Activated B cell treated with CpG ODN at 0.5 μM for 24 hours (primary cell): ENCODE measurements around the gene UFSP1. TPM values are rescaled to one million over a fixed set of nuclear protein-coding genes. Genes with fewer than 3 reads are reported as not detected.

Experiments used
- ATAC-seq: fragments of 200-7000 bp; cut with Tn5 transposase; one replicate; pipeline ENCODE4 v1.10.0; 2021; ENCODE audit warnings: low read depth, mild to moderate bottlenecking, moderate library complexity
- CTCF ChIA-PET: fragments of 350-600 bp; sonication (Branson Sonifier 250); formaldehyde crosslinking; loops from one replicate; lab custom pipeline; 2021; ENCODE audit warnings: antibody characterized with exemption; lab: Charles Lee
- POLR2A ChIA-PET: fragments of 350-600 bp; sonication (Branson Sonifier 250); formaldehyde crosslinking; loops from one replicate; lab custom pipeline; 2021; ENCODE audit warnings: antibody characterized with exemption; lab: Charles Lee
- DNase-seq: peaks from one replicate; pipeline ENCODE4 v3.0.0; 2022
- H3K27ac Mint-ChIP-seq: one replicate; pipeline ENCODE4 v1.8.0; 2020; ENCODE audit warnings: mixed read lengths
- H3K27me3 Mint-ChIP-seq: one replicate; pipeline ENCODE4 v1.8.0; 2021; ENCODE audit warnings: mixed read lengths
- H3K36me3 Mint-ChIP-seq: one replicate; pipeline ENCODE4 v1.8.0; 2021; ENCODE audit warnings: low read depth, mixed read lengths
- H3K4me1 Mint-ChIP-seq: one replicate; pipeline ENCODE4 v1.8.0; 2021; ENCODE audit warnings: mixed read lengths
- H3K4me3 Mint-ChIP-seq: one replicate; pipeline ENCODE4 v1.8.0; 2020; ENCODE audit warnings: mild to moderate bottlenecking, mixed read lengths
- H3K9me3 Mint-ChIP-seq: one replicate; pipeline ENCODE4 v1.8.0; 2020; ENCODE audit warnings: mixed read lengths
- CTCF ChIP-seq: fragments of 200-600 bp; IDR thresholded peaks from one replicate; pipeline ENCODE4 v1.8.0; 2022; ENCODE audit warnings: antibody characterized with exemption, mild to moderate bottlenecking
- intact Hi-C: fragments of 100-400 bp; cut with micrococcal nuclease; formaldehyde crosslinking; loops from one replicate; pipeline ENCODE4 v1.15.1; 2024
- total RNA-seq: library from RNA; stranded (reverse); gene quantifications from 2 replicates; pipeline ENCODE4 v1.2.3, GENCODE V29; 2022

Gene UFSP1
- total RNA-seq, 1 donor from 2014 or later = 3.4 TPM

GRCh38 chr7:100839361-100839760 lies 50.2 kb downstream of the UFSP1 start:
- Mint-ChIP-seq H3K27ac (no peak overlapping the region), H3K9me3 (no peaks in the 10 kb centered on the region), H3K4me1 (peaks cover 17% of the 10 kb centered on the region), H3K4me3 (no peak overlapping the region), H3K27me3 (no peaks in the 10 kb centered on the region), H3K36me3 (no peaks in the 10 kb centered on the region)
- CTCF ChIA-PET = no interaction called here
- no peak for TF ChIP-seq CTCF
- POLR2A ChIA-PET = interaction anchor here (0.6 kb wide), 1 partner anchor 133 kb away, joined by 3 read pairs; the partner anchor contains the start of gene POP7
- no peak for DNase-seq
- ATAC-seq = no peak
- intact Hi-C loops = no loop called here

Other genes starting within 250 kb of the UFSP1 start
- gene TFR2, start 248.2 kb downstream of the UFSP1 start, total RNA-seq = 7.5 and 8.5 TPM in 2 replicates
- not detected in 2 replicates for gene ACTL6B, start 233.3 kb downstream of the UFSP1 start, total RNA-seq
- gene GNB2, start 216.0 kb downstream of the UFSP1 start, total RNA-seq = 129 and 132 TPM in 2 replicates
- 66.5 and 76.6 TPM in 2 replicates for gene GIGYF1, start 195.5 kb downstream of the UFSP1 start, total RNA-seq
- 21.5 and 21.7 TPM in 2 replicates for gene POP7, start 183.6 kb downstream of the UFSP1 start, total RNA-seq
- not detected in 2 replicates for gene EPO, start 169.2 kb downstream of the UFSP1 start, total RNA-seq
- gene ZAN, start 156.1 kb downstream of the UFSP1 start, total RNA-seq = not detected in 2 replicates
- gene EPHB4, start 62.2 kb downstream of the UFSP1 start, total RNA-seq = 2.5 and 4.1 TPM in 2 replicates
- 48.0 and 48.9 TPM in 2 replicates for gene SLC12A9, start 37.0 kb downstream of the UFSP1 start, total RNA-seq
- gene TRIP6, start 22.3 kb downstream of the UFSP1 start, total RNA-seq = 12.6 and 16.9 TPM in 2 replicates
- 229 and 244 TPM in 2 replicates for gene SRRT, start 14.6 kb downstream of the UFSP1 start, total RNA-seq
- 0.16 and 0.34 TPM in 2 replicates for gene ACHE, start 6.2 kb upstream of the UFSP1 start, total RNA-seq
- not detected in 2 replicates for gene MUC3A, start 59.8 kb upstream of the UFSP1 start, total RNA-seq
- not detected in 2 replicates for gene MUC12, start 79.8 kb upstream of the UFSP1 start, total RNA-seq
- gene MUC17, start 130.4 kb upstream of the UFSP1 start, total RNA-seq = not detected in 2 replicates
- gene TRIM56, start 195.8 kb upstream of the UFSP1 start, total RNA-seq = 53.0 and 57.5 TPM in 2 replicates
- gene SERPINE1, start 237.4 kb upstream of the UFSP1 start, total RNA-seq = not detected in 2 replicates